Measurements from ENCODE around the gene ADK.
A peak's percentile ranks its signal among the peaks of the same experiment; 100 is the strongest.
"Not testable (repeated sequence)": the region's sequence is repeated elsewhere in the genome, so short reads cannot be mapped to it uniquely, and the experiment has no call there.

ADK gene

DNA sequence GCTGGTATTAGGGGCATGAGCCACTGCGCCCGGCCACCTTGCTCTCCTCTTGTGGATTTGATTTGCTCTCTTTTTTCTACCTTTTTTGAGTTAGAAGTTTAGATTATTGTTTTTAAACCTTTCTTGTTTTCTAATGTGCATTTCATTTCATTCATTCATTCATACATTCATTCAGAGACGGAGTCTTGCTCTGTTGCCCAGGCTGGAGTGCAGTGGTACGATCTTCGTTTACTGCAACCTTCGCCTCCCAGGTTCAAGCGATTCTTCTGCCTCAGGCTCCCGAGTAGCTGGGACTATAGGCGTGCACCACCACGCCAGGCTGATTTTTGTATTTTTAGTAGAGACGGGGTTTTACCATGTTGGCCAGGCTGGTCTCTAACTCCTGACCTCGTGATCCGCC is 37.6 kb downstream of the ADK start:
- not testable (repeated sequence) for DNase-seq

DNA sequence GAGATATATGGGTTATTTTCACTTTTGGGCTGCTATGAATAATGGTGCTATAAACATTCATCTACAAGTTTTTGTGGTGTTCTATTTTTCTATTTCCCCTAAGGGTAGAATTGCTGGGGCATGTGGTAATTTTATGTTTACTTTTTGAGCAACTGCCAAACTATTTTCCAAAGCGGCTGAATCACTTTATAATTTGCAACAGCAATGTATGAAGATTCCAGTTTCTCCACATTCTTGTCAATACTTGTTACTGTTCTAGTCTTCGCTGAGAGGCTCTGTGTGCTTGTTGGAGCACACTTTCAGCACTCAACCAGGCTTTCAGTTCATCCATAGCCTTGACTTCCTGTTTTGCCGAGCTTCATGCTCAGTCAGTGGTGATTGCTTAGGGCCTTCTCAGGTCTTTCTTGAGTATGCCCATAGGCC is 39.0 kb downstream of the ADK start:
- no peak for DNase-seq

DNA sequence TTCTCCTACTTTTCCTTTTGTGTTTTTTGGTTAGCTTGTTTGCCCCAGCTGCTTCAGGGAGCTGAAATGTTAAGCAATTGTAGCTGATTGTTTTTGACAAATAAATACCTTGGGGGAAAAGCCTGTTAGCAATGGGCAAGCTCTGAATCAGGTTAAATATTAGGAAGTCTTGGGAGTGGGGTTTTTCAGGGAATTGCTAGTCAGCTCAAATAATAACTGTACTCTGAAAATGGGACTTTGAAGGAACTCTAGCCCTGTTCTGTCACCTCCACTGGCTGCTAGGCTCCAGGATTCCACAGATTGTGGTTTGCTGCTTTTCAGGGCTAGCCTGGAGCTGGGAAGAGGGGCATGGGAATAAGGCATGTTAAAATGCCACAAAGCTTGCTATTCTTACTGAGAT is 39.5 kb downstream of the ADK start:
- no peak for DNase-seq

DNA sequence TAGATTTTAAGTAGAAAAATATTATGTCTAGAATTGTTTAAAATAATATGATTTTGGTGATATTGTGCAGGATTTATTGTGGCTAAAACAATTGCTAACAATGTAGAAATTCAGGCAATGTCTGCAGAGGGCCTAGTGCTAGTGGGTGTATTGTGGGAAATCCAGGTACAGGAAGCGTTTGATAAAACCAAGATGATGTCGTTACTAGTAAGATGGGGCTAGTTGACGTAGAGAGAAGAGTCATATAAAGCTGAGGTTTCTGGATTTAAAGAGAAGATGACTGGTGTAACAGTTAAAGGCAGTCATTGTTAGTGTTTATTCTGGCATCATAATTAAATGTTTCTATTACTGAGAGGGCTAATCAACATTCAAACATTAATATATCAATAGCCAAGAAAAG is 43.5 kb downstream of the ADK start:
- DNase-seq, result no peak

DNA sequence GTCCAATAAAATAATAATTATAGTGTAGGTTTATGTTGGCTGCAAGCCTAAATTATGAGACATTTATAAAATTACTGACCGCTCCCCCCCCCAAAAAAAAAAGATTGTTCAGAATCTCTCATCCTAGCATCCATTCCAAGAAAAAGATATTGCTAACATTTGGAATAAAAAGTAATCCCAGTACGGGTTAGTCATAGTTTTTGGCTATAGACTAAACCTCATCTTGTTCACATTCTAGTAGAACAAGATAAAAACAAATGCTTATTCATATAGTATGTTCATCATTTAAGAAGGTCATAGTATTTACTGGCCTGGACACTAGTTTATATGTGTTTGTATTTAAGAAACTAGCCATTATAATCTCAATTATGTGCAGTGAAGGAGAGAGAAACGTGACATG is 44.0 kb downstream of the ADK start:
- no peak for DNase-seq

DNA sequence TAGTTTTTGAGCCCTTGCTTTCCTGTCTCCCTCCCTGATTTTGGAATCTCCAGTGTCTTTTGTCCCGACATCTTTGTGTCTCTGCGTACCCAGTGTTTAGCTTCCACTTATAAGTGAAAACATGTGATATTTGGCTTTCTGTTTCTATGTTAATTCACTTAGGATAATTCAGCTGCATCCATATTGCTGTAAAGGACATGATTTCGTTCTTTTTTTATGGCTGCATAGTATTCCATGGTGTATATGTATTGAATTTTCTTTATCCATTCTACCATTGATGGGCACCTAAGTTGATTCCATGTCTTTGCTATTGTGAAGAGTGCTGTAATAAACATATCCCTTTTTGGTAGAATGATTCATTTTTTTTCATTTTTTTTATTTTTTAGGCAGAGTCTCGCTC is 48.3 kb downstream of the ADK start:
- no peak for DNase-seq

DNA sequence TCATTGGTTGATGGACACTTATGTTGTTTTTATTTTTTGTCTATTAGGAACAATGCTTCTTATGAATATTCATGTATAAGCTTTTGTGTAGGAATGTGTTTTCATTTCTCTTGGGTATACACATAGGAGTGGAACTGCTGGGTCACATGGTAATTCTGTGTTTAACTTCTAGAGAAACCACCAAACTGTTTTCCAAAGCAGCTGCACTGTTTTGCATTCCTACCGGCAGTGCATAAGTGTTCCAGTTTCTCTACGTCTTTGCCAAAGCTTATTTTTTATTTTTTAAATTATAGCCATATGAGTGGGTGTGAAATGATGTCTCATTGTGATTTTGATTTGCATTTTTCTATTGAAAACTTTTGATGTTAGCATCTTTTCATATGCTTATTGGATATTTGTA is 51.3 kb downstream of the ADK start:
- DNase-seq, result no peak

GRCh38 chr10:74206746-74207145 is 55.7 kb downstream of the ADK start:
- DNase-seq, result peak; percentile 3

DNA sequence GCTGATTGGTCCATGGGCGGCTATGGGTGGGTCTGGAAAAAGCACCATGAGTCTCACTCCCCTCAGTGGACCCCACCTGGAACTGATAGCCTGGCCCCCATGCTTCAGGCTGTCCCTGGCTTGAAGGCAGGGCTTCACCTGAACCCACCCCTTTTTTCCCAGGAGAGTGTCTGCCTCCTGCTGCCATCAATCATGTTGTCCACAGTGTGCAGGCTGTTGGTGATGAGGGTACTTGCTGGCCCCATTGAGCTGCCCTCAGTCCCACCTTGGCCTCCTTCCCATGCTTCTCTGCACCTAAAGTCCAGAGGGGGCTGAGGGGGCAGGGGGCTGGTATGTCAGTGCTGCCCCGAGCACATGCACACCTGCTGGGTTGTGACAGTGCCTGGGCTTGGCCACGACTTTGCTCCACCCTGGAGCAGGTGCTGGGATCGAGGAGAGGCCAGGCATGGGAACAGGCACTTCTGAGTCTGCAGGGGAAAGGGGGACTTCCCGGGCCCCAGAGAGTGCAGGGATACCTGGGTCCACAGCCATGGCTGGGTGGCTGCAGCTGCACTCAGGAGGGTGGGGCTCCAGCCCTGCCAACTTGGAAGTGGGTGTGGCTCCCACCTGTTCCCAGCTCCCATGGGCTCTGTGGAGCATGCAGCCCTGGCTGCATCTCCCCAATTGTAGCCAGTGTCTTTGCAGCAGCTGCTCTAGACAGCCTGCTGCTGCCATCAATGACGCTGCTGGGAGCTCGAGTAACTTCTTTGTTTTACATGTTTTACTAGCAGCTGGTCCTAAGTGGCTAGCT is 56.9 kb downstream of the ADK start:
- DNase-seq, result peak; percentile 10

DNA sequence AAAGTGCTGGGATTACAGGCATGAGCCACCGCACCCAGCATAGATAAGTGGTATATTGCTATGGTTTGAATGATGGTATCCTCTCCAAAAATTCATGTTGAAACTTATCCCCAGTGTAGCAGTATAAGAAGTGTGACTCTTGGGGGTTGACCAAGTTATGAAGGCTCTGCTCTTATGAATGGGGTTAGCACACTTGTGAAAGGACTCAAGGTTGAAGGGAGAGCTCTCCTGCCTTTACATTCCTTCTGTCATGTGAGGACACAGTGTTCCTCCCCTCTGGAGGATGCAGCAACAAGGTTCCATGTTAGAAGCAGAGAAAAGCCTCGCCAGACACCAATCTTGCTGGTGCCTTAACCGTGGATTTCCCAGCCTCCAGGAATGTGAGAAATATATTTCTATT is 58.0 kb downstream of the ADK start:
- DNase-seq, result no peak

DNA sequence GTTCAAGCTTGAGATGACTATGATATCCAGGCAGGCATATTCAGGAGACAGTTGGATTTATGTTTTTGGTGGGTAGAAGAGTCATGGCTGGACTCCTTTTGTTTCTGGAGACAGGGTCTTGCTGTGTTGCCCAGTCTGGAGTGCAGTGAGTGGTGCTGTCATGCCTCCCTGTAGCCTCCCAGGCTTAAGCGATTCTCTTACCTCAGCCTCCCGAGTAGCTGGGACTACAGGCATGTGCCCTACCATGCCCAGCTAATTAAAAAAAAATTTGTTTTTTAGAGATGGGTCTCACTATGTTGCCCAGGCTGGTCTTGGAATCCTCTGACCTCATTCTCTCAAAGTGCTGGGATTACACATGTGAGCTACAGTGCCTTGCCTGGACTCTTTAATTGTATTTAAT is 62.0 kb downstream of the ADK start:
- DNase-seq, result no peak

DNA sequence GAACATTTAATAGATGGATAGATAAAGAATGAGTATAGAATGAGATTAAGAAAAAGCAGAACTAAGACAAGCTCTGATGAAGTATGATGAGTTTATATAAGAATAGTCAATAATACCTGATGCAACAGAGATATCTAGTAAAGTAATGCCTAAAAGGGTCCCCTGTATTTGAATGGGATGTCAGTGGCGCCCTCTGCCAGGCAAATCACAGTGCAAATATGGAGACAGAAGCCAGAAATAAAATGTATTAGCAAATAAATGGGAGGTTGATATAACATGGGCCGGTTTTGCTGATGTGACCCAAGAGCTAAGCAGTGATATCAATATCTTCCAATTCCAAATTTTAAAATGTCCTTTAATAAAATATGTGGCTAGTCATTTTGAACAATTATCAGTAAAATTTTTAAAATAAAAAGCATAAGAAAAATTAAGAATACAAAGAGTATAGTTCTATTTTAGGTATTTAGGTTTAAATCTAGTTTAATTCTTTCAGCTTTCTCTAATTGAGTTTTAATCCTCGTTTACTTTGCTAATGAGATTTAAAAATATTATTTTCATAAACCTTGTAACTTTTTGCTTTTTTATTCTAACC is 62.6 kb downstream of the ADK start:
- DNase-seq, result peak; percentile 4

DNA sequence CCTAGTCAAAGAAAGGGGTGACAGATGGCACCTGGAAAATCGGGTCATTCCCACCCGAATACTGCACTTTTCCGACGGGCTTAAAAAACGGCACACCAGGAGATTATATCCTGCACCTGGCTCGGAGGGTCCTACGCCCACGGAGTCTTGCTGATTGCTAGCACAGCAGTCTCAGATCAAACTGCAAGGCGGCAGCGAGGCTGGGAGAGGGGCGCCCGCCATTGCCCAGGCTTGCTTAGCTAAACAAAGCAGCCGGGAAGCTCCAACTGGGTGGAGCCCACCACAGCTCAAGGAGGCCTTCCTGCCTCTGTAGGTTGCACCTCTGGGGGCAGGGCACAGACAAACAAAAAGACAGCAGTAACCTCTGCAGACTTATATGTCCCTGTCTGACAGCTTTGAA is 66.1 kb downstream of the ADK start:
- not testable (repeated sequence) for DNase-seq

DNA sequence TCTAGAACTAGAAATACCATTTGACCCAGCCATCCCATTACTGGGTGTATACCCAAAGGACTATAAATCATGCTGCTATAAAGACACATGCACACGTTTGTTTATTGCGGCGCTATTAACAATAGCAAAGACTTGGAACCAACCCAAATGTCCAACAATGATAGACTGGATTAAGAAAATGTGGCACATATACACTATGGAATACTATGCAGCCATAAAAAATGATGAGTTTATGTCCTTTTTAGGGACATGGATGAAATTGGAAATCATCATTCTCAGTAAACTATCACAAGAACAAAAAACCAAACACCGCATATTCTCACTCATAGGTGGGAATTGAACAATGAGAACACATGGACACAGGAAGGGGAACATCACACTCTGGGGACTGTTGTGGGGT is 71.4 kb downstream of the ADK start:
- not testable (repeated sequence) for DNase-seq

DNA sequence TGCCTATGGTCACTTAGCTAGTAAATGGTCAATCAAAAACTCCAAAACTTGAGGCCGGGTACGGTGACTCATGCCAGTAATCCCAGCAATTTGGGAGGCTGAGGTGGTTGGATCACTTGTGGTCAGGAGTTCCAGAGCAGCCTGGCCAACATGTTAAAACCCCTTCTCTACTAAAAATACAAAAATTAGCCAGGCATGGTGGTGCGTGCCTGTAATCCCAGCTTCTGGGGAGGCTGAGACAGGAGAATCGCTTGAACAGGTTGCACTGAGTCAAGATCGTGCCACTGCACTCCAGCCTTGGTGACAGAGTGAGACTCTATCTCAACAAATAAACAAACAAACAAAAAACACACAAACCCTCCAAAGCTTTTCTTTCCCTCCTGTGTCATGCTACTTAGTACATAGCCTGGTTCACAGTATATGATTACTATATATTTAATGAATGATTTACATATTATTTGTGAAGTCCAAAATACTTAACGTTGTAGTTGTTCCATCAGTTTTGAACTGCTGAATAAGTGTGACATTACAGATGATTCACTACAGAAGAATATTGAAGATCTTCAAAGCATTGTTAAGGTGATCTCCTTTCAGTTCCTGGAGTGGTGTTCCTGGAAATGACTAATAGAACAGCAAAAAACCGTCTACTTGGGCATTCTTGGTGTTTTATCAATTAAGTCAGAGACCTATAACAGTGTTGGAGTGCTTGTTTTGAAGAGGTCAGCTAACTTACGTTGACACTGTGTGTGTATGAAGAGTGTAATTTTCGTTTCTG is 72.9 kb downstream of the ADK start:
- no peak for DNase-seq

- DNase-seq, result no peak
These were observed 76.8 kb downstream of the ADK start for GRCh38 chr10:74227697-74228424.

DNA sequence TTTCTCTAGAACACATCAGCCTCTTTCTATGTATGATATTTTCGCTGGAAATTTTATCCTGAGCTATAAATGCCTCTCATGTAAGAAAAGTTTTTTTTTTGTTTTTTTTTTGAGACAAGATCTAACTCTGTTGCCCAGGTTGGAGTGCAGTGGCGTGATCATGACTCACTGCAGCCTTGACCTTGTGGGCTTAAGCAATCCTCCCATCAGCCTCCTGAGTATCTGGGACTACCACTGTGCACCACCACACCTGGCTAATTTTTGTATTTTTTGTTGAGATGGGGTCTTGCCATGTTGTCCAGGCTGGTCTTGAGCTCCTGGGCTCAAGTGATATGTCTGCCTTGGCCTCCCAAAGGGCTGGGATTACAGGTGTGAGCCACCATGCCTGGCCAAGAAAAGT is 80.4 kb downstream of the ADK start:
- DNase-seq, result no peak

DNA sequence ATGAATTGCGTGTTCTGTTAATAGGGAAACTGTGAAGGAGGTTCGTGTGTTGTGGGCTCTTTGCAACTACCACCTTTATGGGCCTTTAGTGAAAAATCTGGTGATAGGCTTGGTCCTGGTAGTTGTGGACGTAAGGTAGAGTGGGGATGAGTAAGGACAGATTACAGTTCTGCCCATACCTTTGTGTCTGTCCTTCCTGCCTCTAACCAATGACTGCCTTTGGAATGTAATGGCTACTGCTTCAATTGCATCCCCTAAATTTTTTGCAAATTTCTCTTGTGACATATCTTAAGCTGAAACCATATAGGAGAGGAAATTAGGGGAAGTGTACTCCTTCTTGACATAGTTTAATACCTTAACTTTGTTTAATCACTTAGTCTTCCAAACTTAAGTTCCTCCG is 82.3 kb downstream of the ADK start:
- DNase-seq, result no peak

- DNase-seq, result no peak
These were observed 83.5 kb downstream of the ADK start for GRCh38 chr10:74234569-74234968.

- no peak for DNase-seq
These were observed 87.0 kb downstream of the ADK start for GRCh38 chr10:74238031-74238431.

DNA sequence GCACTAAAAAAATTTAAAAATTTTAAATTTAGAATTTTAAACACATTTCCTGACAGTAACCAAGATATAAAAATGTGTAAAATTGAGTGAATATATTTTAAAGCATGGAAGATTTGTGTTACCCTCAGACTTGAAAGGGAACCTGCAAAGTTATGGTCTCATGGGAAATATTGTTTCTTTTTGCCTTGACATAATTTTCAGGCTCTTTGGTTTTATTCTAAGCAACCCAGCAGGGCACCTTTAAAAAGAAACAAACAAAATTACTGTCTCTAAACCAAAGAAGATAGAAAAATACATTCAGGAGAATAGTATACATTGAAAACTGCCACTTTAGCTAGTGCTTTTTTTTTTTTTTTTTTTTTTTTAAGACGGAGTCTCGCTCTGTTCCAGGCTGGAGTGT is 87.5 kb downstream of the ADK start:
- DNase-seq, result no peak

GRCh38 chr10:74243067-74243466 is 92.0 kb downstream of the ADK start:
- no peak for DNase-seq

DNA sequence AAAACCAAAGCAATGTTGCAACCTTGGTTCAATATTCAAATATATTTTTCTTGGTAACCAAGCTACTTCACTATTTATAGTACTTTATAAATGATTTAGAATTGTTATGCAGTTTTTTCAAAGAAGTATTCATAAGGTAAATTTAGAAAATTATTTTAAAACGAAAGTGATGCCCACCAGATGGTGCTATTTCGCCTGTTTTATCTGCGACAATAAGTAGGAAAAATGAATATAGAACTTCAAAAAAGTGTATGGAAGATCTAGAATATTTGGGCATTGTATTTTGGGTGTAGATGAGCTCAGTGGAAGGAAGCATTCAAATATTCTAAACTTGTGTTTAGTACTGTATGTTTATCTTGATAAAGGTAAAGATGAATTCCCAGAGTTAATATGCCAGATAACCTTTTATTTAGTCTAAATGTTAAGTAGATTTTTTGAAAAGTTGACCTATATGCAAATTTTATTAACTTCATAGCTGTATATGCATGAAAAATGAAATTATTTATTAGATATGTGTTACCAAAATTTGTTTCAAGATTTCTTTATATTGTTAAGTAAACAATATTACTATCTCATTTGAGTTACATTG is 93.2 kb downstream of the ADK start:
- DNase-seq, result peak; percentile 5

Measured in NCI-H1092 treated with DMSO at 0.1 percent for 48 hours (cell line).